LNCaP clone FGC (cell line): ENCODE measurements around the gene PRDX2.

Source experiments
- DNase-seq: peaks from one replicate; pipeline ENCODE4 v3.0.0-alpha.2; 2011; ENCODE audit warnings: low read depth
- H3K4me3 ChIP-seq: 2 replicates; pipeline ENCODE4 v1.5.1; 2011; ENCODE audit warnings: mild to moderate bottlenecking, low read depth, low read length, control low read depth
- TF ChIP-seq, protein P1 (sequence below): IDR thresholded peaks from 2 replicates; pipeline ENCODE4 v1.5.1; 2012; ENCODE audit warnings: mild to moderate bottlenecking; ENCODE audit not compliant: control insufficient read depth, insufficient read depth; ENCODE audit errors: extremely low read depth

The PRDX2 gene

DNA sequence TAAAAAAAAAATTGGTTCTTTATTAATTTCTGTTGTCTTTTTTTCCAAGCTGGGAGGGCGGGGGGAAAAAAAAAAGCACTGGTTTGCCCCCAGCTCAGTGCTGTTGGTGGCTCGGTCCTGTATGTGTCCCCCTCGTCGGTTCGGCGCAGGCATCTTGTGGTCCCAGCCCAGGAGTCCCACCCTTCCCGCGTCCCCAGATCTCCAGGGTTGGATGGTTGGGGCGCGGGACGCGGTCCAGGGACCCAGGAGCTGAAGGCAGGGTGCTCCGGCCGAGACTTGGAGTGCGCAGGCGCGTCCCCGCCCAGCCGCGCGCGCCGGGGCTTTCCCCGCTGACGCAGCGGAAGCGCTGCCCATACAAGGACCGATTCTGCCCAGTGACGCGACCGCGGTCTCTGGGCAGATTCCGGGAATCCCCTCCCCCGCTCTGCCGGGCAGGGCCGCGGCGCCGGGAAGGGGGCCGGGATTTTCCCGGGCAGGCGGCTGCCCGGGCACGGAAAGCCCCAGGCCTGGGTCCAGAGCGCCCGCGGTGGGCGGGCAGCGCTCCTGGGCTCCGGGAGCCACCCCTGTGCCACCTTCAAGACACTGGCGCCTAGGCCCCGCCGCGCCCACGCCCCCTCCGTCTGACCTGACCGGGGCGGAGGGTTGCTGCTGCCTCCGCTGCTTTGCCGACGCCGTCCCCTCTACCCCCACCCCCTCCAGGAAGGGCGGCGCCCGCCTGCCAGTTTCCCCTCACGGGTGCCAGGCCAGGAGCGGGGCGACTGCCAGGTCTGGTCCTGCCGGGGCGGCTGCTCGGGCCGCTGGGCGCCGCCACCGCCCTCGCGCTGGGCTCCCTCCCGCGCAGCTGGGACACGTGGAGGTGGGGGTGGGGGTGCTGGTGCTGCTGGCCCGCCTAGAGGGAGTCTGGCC lies 8.1 kb downstream of the PRDX2 start:
- TF ChIP-seq, protein P1, sequence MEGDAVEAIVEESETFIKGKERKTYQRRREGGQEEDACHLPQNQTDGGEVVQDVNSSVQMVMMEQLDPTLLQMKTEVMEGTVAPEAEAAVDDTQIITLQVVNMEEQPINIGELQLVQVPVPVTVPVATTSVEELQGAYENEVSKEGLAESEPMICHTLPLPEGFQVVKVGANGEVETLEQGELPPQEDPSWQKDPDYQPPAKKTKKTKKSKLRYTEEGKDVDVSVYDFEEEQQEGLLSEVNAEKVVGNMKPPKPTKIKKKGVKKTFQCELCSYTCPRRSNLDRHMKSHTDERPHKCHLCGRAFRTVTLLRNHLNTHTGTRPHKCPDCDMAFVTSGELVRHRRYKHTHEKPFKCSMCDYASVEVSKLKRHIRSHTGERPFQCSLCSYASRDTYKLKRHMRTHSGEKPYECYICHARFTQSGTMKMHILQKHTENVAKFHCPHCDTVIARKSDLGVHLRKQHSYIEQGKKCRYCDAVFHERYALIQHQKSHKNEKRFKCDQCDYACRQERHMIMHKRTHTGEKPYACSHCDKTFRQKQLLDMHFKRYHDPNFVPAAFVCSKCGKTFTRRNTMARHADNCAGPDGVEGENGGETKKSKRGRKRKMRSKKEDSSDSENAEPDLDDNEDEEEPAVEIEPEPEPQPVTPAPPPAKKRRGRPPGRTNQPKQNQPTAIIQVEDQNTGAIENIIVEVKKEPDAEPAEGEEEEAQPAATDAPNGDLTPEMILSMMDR, result no peak

DNA sequence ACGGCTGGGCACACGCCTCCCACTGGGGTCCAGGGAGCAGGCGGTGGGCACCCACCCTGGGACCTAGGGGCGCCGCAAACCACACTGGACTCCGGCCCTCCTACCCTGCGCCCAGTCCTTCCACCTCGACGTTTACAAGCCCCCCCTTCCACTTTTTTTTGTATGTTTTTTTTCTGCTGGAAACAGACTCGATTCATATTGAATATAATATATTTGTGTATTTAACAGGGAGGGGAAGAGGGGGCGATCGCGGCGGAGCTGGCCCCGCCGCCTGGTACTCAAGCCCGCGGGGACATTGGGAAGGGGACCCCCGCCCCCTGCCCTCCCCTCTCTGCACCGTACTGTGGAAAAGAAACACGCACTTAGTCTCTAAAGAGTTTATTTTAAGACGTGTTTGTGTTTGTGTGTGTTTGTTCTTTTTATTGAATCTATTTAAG lies 8.7 kb downstream of the PRDX2 start:
- TF ChIP-seq, protein P1, result no peak
- DNase-seq, result no peak
- H3K4me3 ChIP-seq, result peak overlapping the region; percentile 86

More for the DNA sequence above, 8.1 kb downstream of the PRDX2 start:
- peak overlapping the region; percentile 86 for H3K4me3 ChIP-seq
- DNase-seq, result peak; percentile 75

DNA sequence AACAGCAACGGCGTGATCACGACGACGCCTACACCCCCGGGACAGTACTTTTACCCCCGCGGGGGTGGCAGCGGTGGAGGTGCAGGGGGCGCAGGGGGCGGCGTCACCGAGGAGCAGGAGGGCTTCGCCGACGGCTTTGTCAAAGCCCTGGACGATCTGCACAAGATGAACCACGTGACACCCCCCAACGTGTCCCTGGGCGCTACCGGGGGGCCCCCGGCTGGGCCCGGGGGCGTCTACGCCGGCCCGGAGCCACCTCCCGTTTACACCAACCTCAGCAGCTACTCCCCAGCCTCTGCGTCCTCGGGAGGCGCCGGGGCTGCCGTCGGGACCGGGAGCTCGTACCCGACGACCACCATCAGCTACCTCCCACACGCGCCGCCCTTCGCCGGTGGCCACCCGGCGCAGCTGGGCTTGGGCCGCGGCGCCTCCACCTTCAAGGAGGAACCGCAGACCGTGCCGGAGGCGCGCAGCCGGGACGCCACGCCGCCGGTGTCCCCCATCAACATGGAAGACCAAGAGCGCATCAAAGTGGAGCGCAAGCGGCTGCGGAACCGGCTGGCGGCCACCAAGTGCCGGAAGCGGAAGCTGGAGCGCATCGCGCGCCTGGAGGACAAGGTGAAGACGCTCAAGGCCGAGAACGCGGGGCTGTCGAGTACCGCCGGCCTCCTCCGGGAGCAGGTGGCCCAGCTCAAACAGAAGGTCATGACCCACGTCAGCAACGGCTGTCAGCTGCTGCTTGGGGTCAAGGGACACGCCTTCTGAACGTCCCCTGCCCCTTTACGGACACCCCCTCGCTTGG lies 9.3 kb downstream of the PRDX2 start:
- peak overlapping the region; percentile 86 for H3K4me3 ChIP-seq
- peak; percentile 58 for DNase-seq
- TF ChIP-seq, protein P1, result no peak

DNA sequence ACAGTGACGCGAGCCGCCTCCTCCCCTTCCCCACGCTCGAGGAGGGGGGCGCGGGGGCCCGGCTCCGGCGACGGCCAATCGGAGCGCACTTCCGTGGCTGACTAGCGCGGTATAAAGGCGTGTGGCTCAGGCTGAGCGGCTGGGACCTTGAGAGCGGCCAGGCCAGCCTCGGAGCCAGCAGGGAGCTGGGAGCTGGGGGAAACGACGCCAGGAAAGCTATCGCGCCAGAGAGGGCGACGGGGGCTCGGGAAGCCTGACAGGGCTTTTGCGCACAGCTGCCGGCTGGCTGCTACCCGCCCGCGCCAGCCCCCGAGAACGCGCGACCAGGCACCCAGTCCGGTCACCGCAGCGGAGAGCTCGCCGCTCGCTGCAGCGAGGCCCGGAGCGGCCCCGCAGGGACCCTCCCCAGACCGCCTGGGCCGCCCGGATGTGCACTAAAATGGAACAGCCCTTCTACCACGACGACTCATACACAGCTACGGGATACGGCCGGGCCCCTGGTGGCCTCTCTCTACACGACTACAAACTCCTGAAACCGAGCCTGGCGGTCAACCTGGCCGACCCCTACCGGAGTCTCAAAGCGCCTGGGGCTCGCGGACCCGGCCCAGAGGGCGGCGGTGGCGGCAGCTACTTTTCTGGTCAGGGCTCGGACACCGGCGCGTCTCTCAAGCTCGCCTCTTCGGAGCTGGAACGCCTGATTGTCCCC lies 10.1 kb downstream of the PRDX2 start, which contains the start of gene JUNB:
Gene JUNB (plus strand): TSS at position 142 of the 706 bp plus-strand sequence. CDS start 286 bp downstream, at position 428.
- DNase-seq, result peak; percentile 87
- TF ChIP-seq, protein P1, result no peak
- H3K4me3 ChIP-seq, result peak within 1 kb of the TSS; percentile 86

DNA sequence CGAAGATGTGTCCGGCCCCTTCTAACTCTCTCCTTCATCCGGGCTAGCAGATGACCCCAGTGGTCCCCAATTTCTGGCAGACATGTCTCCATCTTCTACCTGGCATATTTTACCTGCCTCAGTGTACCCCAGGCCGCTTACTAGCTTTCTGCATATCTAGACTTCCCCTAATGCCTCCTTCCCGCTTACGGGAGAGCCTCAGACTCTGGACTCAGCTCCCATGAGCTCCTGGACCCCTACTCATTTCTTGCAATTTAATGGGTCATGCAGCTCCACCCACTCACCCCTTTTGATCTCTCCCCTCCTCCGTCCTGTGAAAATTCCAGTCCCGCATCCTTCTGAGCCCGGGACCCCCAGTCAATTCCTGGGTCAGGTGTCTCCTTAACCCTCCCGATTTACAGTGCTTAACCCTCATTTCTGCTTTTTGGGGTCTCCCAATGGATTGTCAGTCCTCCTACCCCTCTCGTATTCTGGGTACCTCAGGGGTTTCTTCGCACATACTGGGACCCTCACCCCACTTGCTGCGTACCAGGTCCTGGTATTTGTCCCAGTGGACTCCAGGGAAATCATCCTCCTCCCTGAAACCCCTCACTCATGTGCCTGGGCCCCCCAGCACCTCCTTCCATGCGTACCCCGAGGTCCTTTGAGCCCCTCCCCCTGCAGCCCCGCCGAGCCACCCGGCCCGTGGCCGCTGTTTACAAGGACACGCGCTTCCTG lies 10.8 kb downstream of the PRDX2 start:
- H3K4me3 ChIP-seq, result peak overlapping the region; percentile 86
- no peak for DNase-seq
- TF ChIP-seq, protein P1, result no peak

DNA sequence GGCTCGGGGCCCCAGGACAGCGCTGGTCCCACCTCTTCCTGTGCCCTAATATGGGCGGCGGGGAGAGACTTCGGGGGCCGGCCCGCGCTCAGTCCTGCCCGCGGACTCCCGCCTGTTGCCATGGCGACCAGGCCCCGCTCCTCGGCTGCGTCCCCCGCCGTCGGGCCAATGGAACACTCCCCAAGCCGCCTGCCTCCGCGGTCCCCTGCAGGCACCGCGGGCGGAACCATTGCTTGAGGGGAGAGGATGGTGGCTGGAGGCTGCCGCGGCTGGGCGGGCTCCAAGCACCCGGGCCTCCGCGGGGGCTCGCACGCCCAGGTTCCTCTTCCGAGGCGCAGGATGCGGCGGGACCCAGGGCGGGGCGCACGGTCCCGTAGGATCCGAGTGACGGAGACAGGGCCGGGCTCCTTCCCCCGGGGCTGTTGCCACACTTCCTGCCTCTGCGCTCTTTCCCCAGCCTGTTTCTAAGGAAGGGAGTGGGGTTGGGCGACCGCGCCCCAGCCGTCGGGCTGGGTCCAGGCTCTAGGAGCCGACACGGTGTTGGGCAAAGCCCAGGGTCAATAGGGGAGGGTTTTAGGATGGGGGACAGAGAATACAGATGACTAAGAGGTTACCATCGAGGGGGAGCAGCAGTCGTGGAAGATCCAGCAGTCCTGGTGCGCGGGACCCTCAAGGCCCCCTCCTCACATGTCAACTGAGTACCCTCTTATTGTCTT lies 11.5 kb downstream of the PRDX2 start:
- TF ChIP-seq, protein P1, result no peak
- no peak for DNase-seq
- no peak overlapping the region for H3K4me3 ChIP-seq
